HG03342 (cell line): ENCODE data around the gene RARRES2.

Experiments used
- ATAC-seq: cut with Tn5 transposase; IDR thresholded peaks from one replicate; pipeline ENCODE4 v1.9.1; 2021; ENCODE audit warnings: mild to moderate bottlenecking, moderate library complexity; ENCODE audit not compliant: unreplicated experiment

Gene RARRES2

DNA sequence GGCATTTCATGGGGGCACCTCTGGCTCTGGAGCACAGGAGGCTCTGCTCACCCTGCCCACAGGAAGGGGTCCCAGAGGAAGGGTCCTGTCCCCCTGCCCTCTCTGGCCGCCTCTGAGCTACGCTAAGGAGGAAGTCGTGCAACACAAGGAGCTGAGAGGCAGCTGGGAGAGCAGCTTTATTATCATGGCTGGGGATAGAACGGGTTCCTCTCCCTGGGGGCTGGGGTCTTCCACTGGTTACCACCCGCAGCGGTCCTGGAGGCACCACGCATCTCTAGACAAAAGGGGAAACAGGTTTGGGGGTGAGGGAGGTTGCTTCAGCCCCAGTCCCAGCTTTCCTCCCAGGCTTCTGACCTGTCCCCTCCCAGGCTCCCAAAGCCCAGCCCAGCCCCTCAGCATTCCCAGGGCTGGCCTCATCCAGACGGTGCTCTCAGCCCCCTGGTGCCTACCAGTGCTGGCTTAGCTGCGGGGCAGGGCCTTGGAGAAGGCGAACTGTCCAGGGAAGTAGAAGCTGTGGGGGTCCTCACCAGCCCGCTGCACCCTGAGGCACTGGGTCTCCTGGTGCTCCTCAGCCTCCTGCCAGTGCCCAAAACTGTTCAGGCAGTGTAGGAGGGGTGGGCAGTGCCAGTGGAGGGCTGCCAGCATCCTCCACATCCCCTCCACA lies 3.1 kb downstream of the RARRES2 start:
- ATAC-seq = no peak

DNA sequence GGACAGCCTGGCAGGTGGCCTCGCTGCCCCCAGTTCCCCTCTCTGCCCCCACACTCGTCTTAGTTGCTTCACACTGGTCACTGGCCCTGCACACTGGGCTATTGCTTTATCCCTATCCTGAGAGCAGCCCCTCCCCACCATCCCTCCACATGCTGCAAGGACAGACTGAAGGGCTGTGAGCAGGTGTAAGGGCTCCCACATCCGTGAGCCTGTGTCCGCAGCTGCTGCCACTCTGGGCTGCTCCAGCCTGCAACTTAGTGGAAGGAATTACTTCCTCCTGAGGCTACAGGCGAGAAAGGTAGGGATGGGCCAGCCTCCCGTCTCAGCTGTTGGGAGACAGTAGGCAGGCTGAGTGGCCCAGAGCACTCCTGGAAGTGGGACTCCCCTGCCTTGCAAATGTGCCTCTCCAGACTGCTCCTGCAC lies 3.8 kb downstream of the RARRES2 start:
- ATAC-seq = no peak

DNA sequence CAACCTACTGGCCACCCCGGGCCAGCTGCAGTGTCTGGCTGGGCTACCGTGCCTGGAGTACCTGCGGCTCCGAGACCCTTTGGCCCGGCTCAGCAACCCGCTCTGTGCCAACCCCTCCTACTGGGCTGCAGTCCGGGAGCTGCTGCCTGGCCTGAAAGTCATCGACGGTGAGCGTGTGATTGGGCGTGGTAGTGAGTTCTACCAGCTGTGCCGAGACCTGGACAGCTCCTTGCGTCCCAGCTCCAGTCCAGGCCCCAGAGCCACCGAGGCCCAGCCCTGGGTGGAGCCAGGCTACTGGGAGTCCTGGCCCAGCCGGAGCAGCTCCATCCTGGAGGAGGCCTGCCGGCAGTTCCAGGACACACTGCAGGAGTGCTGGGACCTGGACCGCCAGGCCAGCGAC lies 4.2 kb downstream of the RARRES2 start:
- no peak for ATAC-seq

DNA sequence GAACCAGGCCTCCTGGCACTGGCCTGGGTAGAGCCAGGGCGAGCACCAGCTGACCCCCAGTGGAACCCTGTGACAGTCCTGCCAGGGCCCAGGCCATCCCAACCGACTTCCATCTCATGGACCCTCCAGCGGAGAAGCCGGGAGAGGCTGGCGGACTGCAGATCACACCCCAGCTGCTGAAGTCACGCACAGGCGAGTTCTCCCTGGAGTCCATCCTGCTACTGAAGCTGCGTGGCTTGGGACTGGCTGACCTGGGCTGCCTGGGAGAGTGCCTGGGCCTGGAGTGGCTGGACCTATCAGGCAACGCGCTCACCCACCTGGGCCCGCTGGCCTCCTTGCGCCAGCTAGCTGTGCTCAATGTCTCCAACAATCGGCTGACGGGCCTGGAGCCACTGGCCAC lies 4.7 kb downstream of the RARRES2 start:
- no peak for ATAC-seq

DNA sequence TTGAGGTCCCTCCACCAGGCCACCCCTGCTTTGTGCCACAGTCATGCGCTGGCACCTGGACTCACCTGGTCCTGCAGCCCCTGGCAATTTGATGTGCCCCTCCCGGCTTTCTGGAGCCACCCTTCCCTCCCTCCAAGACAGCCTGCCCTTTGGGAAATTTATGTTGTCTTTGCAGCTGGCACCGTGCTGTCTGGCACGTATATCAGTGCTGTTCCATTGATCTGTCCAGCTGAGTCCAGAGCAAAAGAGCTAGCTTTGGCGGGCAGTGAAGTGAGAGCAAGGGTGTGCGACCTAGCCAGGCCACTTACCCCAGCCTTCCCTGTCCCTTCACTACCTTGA lies 5.7 kb downstream of the RARRES2 start:
- ATAC-seq = no peak

DNA sequence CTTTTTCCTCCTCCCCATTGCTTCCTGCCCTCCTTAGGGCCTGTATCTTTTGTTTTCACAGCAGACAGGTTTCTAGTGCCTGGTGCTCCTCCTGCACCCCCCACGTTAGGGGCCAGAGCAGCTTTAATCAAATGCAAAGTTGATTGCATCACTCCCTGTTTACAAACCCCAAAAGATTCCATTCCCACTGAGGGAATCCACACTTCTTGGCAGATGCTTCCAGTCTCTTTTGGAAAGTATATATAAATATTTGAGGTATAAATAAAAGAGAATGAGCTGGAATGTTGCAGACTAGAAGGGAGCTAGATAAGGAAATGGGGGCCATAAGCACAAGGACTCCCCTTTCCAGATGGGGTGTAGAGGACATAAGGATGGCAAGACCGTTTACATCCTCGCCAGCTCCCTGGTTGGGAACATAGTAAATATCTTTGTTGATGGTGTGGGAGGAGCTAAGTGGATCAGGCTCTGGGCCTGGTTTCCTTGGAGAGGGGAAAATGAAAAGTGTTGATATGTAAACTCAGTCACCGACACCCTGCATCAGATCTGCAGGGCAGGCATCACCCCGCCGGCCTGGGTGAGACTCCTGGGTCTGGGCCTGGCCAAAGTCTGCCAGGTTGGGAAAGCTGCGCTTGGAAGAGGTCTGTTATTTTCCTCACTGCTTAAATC lies 6.2 kb downstream of the RARRES2 start:
- ATAC-seq = no peak

DNA sequence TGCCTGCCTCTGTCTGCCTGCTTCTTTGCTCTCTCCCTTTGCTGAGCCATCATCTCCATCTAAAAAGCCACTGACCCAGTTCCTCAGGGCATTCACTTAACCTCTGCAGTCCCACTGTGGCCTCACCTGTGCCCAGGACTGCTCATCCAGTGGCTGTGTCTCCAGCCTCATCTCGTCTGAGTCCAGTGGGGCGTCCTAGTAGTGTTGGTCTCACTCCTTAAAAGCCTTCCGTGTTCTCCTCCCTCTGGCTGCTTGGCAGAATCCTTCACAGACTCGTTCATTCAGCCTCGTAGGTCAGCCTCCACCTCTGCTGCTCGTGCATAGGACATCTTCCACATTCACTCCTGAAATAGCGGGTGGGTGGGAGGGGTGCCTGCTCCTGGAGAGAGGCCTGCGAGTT lies 7.3 kb downstream of the RARRES2 start:
- ATAC-seq = no peak

DNA sequence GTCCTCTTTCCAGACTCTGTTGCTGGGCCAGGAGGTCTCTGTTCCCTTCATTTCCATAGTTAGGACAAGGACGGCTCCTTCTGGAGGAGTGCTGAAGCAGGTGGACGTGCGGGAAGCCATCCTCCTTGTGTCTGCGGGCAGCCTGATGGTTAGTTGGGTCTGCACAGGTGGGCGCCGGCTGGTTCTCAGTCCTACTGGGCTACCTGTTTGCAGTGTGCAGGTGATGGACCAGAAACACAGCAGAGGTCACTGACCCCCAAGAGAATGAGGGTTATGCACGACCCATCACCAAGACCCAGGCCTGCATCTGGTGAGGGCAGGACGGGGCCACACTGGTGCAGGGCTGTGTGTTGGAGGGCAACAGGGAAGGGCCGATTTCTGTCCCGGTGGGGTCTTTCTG lies 7.8 kb downstream of the RARRES2 start:
- no peak for ATAC-seq

DNA sequence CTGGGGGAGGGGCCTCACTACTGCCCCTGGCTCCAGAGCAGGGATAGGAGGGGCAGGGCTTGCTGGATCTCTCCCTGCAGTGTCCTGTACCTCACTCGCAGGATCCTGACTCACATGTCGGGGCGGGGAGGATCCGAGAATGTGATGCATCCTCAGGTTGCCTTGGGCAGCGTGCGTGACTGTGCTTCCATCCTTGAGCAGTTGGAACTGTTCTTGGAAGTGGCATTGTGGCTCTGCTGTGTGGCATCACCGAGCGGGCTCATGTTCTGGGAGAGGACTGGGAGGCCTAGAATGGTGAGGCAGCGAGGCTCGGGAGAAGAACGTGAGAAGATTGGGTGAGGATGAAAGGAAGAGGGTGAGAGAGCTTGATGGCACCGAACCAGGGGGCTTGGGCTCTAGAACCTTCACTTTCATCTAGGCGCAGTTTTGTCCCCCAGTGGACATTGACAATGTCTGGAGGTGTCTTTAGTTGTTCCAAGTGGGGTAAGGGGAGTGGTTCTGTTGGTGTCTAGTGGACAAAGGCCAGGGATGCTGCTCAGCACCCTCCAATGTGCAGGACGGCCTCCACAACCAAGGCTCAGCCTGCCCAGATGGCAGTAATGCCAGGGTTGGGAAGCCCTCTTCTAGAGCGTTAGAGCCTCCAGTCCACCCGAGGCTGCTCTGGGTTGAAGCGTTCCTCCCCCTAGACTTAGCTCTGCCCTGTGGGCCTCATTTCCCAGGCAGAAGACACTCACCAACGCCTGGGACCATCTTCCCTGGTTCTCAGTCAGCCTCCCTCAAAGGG lies 8.4 kb downstream of the RARRES2 start:
- ATAC-seq = no peak

DNA sequence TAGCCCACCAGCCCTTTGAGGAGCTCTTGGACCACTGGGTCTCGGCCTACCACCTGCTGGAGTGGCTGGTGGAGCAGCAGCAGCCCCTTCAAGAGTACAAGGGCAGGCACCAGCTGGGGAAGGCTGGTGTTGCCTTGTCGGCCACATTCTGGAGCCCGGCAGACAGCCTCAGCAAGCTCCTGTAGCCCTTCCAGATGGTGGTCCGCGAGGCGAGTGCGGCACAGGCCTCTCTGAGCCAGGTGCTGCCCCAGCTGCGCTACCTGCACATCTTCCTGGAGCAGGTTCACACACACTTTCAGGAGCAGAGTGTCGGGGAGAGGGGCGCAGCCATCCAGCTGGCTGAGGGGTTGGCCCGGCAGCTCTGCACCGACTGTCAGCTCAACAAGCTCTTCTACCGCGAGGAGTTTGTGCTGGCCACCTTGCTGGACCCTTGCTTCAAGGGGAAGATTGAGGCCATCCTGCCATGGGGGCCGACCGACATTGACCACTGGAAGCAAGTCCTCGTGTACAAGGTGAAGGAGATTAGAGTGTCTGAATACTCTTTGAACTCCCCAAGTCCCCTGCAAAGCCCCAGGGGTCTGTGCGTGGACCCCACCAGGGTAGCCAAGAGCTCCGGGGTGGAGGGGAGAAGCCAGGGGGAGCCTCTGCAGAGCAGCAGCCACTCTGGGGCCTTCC lies 11.1 kb downstream of the RARRES2 start:
- ATAC-seq = no peak

DNA sequence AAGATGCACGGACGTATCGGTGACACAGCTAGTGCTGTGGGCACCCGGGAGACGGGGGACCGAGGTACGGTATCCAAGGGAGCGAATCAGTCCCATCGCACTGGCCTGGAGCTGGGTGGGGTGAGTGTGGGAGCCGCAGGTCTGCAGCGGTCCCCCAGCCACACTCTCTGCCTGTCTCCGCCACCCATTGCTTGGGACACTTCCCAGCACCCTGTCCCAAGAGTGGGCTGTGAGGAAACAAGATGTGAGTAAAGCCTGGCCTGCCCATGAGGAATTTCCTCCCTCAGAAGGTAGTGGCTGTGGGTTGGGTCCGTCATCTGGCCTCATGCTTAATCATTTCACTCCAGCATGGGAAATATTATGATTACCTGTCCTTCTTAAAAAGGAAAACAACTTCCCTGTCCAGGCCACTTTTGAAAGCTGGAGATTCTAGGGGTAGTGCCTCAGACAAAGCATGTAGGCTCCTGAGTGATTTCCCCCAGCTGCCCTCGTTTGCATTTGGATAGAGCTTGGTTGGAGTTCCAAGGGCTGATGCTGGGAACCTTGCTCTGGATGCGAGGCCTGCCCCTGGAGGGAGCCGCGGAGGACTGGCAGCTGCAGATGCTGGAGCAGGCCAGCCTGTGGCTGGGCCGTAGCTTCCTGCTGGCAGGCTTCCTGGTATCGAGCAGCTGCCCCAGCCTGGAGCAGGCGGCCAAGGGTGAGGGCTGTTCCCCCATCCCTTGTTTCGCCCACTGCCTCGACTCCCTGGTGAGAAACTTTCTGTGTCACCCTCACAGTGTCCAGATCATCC lies 11.9 kb downstream of the RARRES2 start:
- no peak for ATAC-seq

DNA sequence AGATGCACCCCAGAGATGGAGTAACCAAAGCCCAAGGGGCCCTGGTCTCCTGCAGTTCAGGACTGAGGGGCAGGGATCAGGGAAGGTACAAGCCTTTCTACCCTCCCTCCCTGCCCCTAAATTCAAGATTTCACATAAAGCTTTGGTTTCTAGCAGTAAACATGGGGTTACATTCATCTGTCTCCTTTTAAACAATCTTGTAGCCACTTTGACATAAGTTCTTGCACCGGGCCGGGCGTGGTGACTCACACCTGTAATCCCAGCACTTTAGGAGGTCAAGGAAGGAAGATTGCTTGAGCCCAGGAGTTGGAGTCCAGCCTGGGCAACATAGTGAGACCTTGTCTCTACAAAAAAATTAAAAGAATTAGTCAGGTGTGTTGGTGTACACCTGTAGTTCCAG lies 14.1 kb downstream of the RARRES2 start:
- no peak for ATAC-seq

DNA sequence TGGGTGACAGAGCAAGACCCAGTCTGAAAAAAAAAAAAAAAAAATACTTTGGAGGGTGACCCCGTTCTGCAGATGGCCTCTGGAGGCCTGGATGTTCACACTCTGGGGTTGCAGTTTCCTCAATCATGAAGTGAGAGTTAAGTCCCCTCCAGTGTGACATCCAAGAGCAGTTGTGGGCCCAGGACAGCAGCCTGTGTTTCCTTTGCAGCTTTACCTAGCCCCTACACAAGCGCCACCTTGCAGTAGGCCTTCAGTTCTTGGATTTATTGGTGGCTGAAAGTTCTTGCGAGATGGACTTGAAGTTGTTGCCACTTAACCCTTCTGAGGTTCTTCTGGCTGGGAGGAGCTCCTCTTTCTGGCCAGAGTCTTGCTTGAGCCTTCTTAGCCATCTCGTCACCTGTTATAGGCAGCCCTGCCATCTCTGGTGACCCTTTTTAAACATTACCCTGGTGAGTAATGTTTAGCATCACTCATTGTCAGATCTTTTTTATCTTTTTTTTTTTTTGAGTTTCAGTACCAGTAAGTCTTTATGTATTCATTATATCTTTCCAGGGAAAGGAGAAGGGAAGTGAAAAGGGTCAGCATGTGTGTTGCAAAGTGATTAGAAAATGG lies 14.7 kb downstream of the RARRES2 start:
- no peak for ATAC-seq

DNA sequence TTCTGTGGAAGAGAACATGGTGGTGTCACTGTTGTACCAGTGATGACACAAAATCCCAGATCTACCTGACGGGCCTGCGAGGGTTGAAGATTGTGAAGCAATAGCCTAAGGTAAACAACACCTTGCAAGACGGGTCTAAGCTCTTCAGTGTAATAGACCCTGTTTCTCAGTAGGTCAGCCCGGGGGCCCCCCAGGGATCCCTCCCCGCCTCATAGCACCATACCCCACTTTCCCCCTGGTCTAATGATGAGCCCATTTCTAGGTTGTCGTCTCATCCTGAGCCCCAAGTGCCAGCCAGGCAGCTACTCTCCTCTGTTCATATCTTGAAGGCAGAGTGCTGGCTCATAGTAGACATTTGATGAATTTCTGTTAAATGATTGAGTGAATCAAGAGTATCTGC lies 15.5 kb downstream of the RARRES2 start:
- ATAC-seq = no peak

DNA sequence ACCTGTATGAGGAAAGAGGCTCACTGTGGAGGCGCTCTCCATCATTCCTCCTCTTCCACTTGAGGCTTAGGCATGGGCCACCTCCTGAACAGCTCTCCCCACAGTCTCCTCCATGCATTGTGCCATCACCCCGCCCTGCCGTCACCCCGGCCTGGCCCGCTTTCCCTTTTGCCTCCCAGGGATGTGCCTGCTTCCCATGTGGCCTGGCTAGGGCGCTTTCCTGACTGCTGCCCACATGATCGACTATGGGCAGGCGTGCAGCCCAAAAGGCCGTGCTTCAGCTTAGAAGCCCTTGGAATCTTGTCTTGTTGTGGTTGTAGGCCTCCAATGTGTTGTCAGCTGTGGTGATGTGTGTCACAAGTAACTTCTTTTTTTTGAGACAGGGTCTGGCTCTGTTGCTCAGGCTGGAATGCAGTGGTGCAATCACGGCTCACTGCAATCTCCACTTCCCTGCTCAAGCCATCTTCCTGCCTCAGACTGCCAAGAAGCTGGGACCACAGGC lies 16.3 kb downstream of the RARRES2 start:
- no peak for ATAC-seq

DNA sequence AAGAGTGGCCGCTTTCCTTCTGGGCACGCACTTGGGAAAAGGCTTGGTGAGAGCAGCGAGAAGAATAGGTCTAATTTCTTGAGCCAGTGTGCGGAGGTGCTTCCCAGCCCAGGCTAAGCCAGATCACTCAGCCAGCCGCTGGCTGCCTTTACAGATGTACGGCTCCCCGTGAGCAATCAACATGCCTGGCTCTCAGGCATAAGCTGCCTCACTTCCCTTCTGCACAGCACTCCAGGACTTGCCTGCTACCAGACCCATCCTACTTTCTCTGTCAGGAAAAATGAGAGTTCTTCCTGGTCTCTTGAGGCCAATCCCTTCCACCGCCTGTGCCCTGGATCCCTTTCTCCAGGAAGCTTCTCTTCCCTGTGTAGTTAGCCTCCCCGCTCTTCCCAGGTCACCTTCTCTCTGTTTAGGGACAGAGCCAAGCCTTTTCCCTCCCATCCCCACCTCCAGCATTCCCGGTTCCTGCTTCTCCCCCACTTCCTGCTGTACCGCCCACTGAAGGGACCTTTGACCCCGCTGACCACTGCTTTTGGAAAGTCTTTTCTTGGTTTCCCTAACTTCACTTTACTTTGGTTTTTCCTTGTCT lies 17.0 kb downstream of the RARRES2 start:
- no peak for ATAC-seq

DNA sequence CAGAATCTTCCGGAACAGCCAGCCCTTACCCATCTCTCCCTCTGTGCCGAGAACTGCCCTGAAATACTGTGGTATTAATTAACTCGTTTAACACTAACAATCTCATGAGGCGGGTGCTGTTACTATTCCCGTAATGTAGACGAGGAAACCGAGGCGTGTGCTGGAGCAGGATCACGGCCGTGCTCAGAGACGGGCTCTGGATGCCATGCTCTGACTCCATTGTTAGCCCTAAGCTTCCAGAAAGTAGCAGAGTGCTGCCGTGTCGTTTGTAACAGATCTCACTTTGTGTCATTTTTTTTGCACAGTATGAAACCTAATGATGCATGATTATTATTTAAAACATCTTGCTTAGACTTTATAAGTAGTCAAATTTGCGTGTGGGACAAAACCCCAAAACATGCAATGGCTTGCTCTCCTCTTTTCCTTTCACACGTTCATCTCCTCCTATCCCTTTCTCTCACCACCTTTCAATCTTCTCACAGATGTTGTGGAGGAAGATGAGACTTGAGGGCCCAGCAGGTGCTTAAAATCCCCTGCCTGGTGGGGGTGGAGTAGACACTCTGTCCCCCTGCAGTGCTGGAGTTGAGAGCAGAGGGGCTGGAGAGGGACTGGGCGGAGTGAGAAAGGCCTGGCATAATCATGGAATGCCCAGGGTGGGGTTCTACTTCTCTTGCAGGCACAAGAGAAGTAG lies 17.6 kb downstream of the RARRES2 start:
- ATAC-seq = peak; percentile 25

DNA sequence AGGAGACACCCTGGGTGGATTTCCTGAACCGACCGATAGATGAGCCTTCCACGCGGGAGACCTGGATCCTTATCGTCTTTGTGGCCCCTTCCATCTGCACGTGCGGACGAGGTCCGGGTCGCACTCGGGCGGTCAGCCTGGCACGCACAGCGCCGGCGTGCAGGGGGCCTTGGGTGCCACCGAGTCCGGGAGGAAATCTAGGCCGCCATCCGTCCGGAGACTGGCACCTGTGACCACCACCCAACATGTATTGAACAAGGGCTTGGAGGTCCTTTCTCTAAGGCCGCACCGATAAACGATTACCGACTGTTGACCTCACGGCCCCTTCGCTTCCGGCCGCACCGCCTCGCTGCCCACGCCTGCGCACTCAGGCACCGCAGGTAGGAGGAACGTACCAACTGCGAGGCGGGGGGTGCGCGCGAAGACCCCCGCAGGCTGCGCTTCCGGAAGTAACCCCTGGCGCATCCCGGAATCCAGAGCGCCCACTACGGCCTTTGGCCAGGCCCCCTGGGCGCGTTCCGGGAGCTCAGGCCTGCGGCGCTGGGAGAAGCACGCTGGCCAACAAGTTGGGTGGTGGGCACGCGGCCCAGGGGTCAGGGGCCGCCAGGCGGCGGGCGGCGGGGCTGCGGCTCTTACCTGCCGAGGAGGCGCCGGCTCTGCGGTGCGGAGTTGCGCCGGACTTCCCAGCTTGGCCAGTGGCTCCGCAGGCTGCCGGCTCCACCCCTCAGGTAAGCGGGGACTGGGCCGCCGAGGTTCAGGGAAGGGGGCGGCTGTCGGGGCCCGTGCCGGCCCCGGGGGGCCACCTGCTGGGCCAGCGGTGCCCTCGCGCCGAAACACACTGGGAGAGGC lies 18.4 kb downstream of the RARRES2 start, which contains the start of the genes ACTR3C and LRRC61:
TSS of gene ACTR3C (minus strand) at position 713 of the 849 bp plus-strand sequence. CDS start 28,249 bp downstream, outside the sequence.
TSS of gene LRRC61 (plus strand) at position 523 of the 849 bp plus-strand sequence. CDS start 13,507 bp downstream, outside the sequence.
- ATAC-seq = peak; percentile 59
